Common myeloid progenitor, CD34-positive (primary cell): Measurements from ENCODE around the gene BRINP1.

Experiments used
- CTCF ChIA-PET: fragments of 350-600 bp; sonication (Branson Sonifier 250); formaldehyde crosslinking; loops from one replicate; lab custom pipeline; 2021; ENCODE audit warnings: antibody characterized with exemption; lab: Charles Lee
- POLR2A ChIA-PET: fragments of 350-600 bp; sonication (Branson Sonifier 250); formaldehyde crosslinking; loops from one replicate; lab custom pipeline; 2021; ENCODE audit warnings: antibody characterized with exemption; lab: Charles Lee
- DNase-seq, 3 donors: peaks; one replicate each; pipeline versions ENCODE4 v3.0.0 to v3.0.0-alpha.2; 2013
- H3K27ac ChIP-seq, 2 experiments: 1 replicate in 1 of 2; 2 replicates in 1 of 2; pipeline ENCODE4 v1.7.0; 2013; ENCODE audit warnings: inconsistent platforms in 2 of 2, low read length in 2 of 2, mild to moderate bottlenecking in 2 of 2, low read depth in 1 of 2, moderate library complexity in 1 of 2; ENCODE audit not compliant: severe bottlenecking in 2 of 2, insufficient read depth in 1 of 2, poor library complexity in 1 of 2
- H3K27me3 ChIP-seq, 5 experiments: replicated peaks in 2 of 5; 1 replicate in 3 of 5; 2 replicates in 2 of 5; pipeline versions ENCODE4 v1.6.1 to v1.7.0; 2013; ENCODE audit warnings: low read length in 4 of 5, mild to moderate bottlenecking in 2 of 5, moderate library complexity in 2 of 5, inconsistent platforms in 1 of 5; ENCODE audit not compliant: insufficient read depth in 5 of 5, control insufficient read depth in 4 of 5
- H3K36me3 ChIP-seq, 4 experiments: 1 replicate in 2 of 4; 2 replicates in 2 of 4; pipeline versions ENCODE4 v1.6.1 to v1.7.0; 2013; ENCODE audit warnings: low read length in 3 of 4, control low read depth in 1 of 4, mild to moderate bottlenecking in 1 of 4; ENCODE audit not compliant: control insufficient read depth in 4 of 4, insufficient read depth in 4 of 4
- H3K4me1 ChIP-seq, 4 experiments: 1 replicate in 3 of 4; 2 replicates in 1 of 4; pipeline versions ENCODE4 v1.6.1 to v1.7.1; 2013; ENCODE audit warnings: low read length in 3 of 4, mild to moderate bottlenecking in 3 of 4, control low read depth in 1 of 4, inconsistent platforms in 1 of 4, moderate library complexity in 1 of 4; ENCODE audit not compliant: control insufficient read depth in 4 of 4, insufficient read depth in 4 of 4; ENCODE audit errors: control extremely low read depth in 1 of 4
- H3K4me3 ChIP-seq, 7 experiments: 1 replicate in 4 of 7; 2 replicates in 3 of 7; pipeline versions ENCODE4 v1.5.1 to v1.7.0; 2013; ENCODE audit warnings: mild to moderate bottlenecking in 7 of 7, low read length in 6 of 7, moderate library complexity in 6 of 7, inconsistent platforms in 2 of 7, low read depth in 2 of 7, control low read depth in 1 of 7; ENCODE audit not compliant: insufficient read depth in 4 of 7, control insufficient read depth in 1 of 7; ENCODE audit errors: extremely low read depth in 1 of 7
- H3K9me3 ChIP-seq, 5 experiments: 1 replicate in 4 of 5; 2 replicates in 1 of 5; pipeline versions ENCODE4 v1.6.1 to v1.7.1; 2013; ENCODE audit warnings: low read length in 4 of 5, mild to moderate bottlenecking in 2 of 5, inconsistent platforms in 1 of 5, low read depth in 1 of 5, moderate library complexity in 1 of 5; ENCODE audit not compliant: control insufficient read depth in 4 of 5, insufficient read depth in 2 of 5; ENCODE audit errors: control extremely low read depth in 1 of 5
- WGBS: methylation state at CpG from one replicate; pipeline ENCODE4 v1.1.5; 2013; ENCODE audit not compliant: insufficient coverage; 5-methylcytosine and 5-hydroxymethylcytosine counted together

The BRINP1 gene

DNA sequence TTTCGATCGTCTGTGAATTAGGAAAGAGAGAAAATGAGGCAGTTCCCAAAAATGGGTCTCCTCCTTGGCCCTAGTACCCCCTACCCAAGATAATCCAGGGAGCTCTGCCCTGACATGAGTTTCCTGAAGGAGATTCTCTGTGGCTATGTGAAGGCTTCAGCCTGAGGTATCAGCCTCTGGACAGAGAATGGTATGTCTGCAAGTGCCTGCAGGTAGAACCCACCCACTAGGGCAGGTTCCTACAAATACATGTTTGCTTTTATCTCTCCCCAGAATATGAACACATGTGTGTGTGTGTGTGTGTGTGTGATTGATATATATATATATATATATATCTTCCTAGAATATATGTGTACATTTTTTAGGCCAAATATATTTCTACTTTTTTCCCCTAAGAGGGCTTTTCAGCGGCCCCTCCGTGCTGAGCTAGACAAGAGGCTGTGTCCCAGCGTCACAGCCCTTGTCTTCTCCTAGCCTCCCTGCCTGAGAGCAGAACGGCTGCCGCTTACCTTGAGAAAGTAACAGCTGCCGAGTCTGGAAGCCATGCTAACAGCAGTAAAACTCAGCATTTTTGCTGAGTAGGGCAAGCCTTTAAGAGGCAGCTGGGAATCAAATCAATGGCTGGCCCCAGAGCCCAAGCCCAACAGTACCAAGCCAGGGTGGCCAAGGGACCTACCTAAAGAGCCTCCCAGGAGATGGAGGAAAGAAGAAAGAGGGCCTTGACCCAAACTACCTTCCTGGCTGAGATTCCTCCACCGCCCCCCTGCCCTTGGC is 2.1 kb downstream of the BRINP1 start:
- DNase-seq, result no peak
- no peak overlapping the region for H3K4me3 ChIP-seq
- no peaks in the 10 kb centered on the region for H3K9me3 ChIP-seq
- ChIA-PET POLR2A (no interaction called here), CTCF (no interaction called here)
- no peaks in the 10 kb centered on the region for H3K36me3 ChIP-seq
- H3K27ac ChIP-seq, result no peak overlapping the region
- H3K4me1 ChIP-seq, result peaks cover 0 to 9% (median 2%) of the 10 kb centered on the region in 4 experiments
- peaks cover 11 to 55% (median 29%) of the 10 kb centered on the region in 5 experiments for H3K27me3 ChIP-seq
- WGBS, result 68% methylated on average over 8 of the region's 9 CpGs

DNA sequence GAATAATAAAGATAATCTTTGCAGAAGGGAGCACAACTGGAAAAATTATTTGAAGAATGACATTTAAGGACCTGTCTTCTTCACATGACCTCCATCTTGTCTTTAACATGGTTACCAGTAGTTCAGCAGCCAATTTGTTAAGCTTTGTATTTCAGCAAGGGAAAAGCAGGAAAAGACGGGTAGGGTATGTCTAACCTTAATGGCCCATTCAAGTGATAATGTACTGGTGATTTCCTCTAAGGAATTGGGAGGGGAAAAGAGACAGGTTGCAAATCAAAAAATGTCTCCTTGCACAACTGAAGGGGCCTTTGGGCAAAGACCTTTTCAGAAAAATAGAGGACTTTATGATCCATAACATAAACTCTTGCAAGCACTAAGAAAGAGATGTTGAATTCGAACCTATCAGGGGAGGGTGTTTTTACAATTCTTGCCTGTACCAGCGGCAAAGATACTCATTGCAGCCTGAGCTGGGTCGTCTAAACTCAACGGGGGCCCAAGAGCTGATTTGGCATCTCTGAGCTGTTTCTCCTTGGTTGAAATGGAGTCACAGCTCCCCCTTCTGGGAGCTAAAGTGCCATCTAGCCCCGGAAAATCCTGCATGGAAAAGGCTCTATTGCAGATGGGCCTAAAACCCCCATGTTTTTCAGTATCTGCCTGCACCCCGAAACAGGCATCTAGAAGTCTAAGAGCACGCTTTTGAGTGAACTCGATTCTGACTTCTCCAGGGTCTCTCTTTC is 3.8 kb downstream of the BRINP1 start:
- Histone ChIP-seq H3K27ac (no peak overlapping the region), H3K4me1 (peaks cover 0 to 9% (median 2%) of the 10 kb centered on the region in 4 experiments), H3K9me3 (no peaks in the 10 kb centered on the region), H3K36me3 (no peaks in the 10 kb centered on the region), H3K4me3 (no peak overlapping the region), H3K27me3 (peaks cover 9 to 48% (median 28%) of the 10 kb centered on the region in 5 experiments)
- POLR2A ChIA-PET, result no interaction called here
- DNase-seq, result peak; percentile 11 to 50 (median 34)
- CTCF ChIA-PET, result interaction anchor here (0.6 to 1.8 kb wide), 7 partner anchors 9 to 1723 kb away, joined by 3 to 6 read pairs (median 3); no protein-coding TSS in a partner anchor
- 5% methylated on average over 8 of the region's 9 CpGs for WGBS

DNA sequence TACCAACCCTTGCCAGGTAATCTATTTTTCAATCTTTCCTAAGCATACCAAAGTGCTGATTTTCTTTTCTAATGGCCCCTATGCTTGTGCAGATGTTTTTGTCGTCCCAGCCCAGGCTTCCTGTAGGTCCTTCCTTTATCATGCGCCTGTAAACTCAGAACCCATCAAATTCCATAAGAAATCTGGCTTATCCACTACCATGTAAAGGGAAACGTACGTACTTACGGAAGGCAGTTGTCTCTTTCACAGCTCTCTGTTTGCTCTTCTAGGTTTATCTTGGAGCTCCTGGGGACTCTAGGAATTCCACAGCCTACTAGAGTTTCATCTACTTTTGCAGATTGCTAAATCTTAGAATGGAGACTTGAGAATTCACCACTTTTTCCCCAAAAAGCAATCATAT is 9.0 kb downstream of the BRINP1 start:
- Histone ChIP-seq H3K9me3 (no peaks in the 10 kb centered on the region), H3K36me3 (no peaks in the 10 kb centered on the region), H3K4me3 (no peak overlapping the region), H3K27me3 (peaks cover 0 to 2% (median 0%) of the 10 kb centered on the region in 5 experiments), H3K4me1 (no peaks in the 10 kb centered on the region), H3K27ac (no peak overlapping the region)
- no peak for DNase-seq
- 62% methylated on average over 5 of the region's 5 CpGs for WGBS
- POLR2A ChIA-PET, result no interaction called here
- CTCF ChIA-PET, result no interaction called here

DNA sequence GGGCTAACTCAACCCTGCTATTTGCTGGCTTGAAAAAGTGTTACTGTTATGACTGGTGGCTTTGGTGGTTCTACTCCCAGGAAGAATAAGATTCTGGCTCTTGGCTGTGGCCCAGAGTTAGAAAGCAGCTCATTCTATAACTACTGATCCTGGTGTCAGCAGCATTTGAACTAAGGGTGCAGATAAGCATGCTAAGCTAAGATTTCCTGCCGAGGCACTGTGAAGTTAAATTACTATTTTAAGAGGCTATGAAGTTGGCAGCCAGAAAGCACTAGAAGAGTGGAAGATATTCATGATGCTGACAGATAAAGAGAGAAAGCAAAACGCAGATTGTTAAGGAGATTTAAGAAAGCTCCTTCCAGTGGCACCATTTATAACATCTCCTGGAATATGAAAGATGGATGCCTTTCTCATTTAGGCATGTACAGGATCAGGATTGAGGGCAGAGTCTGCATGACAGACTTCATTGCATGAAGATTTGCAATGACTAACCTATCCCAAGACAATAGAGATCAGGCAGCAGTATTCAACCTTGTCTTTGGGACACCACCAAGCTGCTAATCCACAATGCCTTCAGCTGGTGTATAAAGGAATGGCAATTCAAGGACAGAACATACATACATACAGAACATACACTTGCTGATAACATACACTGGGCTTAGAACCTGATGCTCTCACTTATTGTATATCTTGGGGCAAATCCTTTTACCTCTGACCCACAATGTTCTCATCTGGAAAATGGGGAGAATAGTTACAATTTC is 11.7 kb downstream of the BRINP1 start:
- H3K36me3 ChIP-seq, result no peaks in the 10 kb centered on the region
- DNase-seq, result no peak
- POLR2A ChIA-PET, result no interaction called here
- H3K4me1 ChIP-seq, result no peaks in the 10 kb centered on the region
- H3K27me3 ChIP-seq, result no peaks in the 10 kb centered on the region
- WGBS, result 33% methylated on average over 2 of the region's 2 CpGs
- H3K27ac ChIP-seq, result no peak overlapping the region
- H3K4me3 ChIP-seq, result no peak overlapping the region
- CTCF ChIA-PET, result no interaction called here
- H3K9me3 ChIP-seq, result no peaks in the 10 kb centered on the region

DNA sequence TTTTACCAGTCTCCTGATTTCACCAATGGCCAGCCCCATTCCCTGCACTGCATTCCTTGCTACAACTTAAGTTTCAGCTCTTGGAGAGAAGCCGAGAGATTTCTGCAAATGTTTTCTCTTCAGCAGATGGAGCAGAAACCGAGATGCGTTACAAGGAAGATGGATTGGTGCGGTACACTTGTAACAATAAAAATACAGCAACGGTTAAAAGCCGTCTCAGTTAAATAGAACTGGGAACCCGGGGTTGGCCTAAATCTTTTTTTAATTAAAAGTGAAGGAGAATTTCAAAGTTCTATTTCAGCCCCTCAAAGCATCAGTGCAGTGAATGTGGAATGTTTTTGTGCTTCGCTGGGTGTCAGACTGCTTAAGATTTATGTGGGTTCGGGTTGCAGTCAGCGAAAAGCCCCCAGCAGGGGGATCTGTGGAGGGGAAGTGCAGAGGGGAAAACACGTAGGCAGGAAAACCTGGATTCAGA is 19.8 kb downstream of the BRINP1 start:
- no peaks in the 10 kb centered on the region for H3K9me3 ChIP-seq
- DNase-seq, result no peak
- H3K27me3 ChIP-seq, result peaks cover 0 to 4% (median 0%) of the 10 kb centered on the region in 5 experiments
- no peak overlapping the region for H3K27ac ChIP-seq
- CTCF ChIA-PET, result no interaction called here
- no peak overlapping the region for H3K4me3 ChIP-seq
- 4% methylated on average over 11 of the region's 11 CpGs for WGBS
- H3K4me1 ChIP-seq, result no peaks in the 10 kb centered on the region
- no peaks in the 10 kb centered on the region for H3K36me3 ChIP-seq
- POLR2A ChIA-PET, result no interaction called here

DNA sequence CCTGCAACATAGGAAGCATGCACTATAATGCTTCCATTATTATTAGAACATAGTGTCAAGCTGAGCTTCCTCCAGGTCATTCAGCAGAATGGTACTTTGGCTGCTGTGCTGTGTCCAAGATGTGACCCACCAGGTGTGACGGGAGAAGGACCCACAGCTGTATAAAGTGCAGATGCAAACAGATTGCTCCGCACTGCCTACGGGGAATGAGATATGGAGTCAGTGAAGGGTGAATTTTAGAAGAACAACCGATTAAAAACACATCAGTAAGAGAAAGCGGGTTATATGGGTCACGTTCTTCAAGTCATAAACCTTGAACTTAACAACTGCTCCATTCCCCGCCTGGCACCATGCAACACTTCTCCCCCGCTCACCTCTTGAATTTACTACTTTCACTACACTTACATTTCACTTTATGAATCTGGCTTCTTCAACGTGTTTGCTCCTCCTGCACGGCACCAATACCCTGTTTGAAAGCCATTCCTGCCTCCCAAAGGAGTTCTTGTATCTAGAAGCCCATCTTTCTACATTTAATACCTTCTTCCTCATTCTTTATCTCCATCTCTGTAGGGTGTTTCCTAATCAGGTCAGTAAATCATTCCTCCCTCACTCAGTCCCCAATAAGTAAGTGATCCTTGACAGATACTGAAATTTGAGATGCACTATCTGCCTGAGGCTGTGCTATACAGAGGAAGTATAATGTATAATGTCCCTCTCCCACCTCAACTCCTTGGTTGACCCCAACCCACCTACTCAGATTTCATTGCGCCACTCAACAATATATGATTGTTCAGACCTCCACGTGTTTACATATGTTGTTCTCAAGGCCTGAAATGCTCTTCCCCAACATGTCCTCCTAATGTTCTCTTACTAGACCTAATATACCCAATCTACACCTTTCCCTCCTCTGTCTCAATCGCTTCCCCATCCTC is 25.9 kb downstream of the BRINP1 start:
- H3K27me3 ChIP-seq, result no peaks in the 10 kb centered on the region
- POLR2A ChIA-PET, result no interaction called here
- no peak overlapping the region for H3K27ac ChIP-seq
- 83% methylated on average over 13 of the region's 13 CpGs for WGBS
- no peaks in the 10 kb centered on the region for H3K4me1 ChIP-seq
- no peak overlapping the region for H3K4me3 ChIP-seq
- no peaks in the 10 kb centered on the region for H3K9me3 ChIP-seq
- CTCF ChIA-PET, result no interaction called here
- H3K36me3 ChIP-seq, result no peaks in the 10 kb centered on the region
- DNase-seq, result no peak
